OCI-LY7 (cell line): ENCODE measurements around the gene NFKBIE. TPM values are rescaled to one million over a fixed set of nuclear protein-coding genes. Genes with fewer than 3 reads are reported as not detected.
A peak's percentile ranks its signal among the peaks of the same experiment; 100 is the strongest.

Experiments used
- BruUV-seq: library from RNA; stranded (reverse); fragments of 400-500 nt; replicated peaks from 2 replicates; lab custom pipeline; 2021; lab: Mats Ljungman, UMichigan
- CTCF ChIA-PET: fragments of 300-600 bp; sonication (Branson Sonifier 250); formaldehyde crosslinking; loops from one replicate; lab custom pipeline; 2022; ENCODE audit warnings: antibody characterized with exemption; ENCODE audit not compliant: unreplicated experiment; lab: Charles Lee
- POLR2A ChIA-PET: fragments of 300-600 bp; sonication (Branson Sonifier 250); formaldehyde crosslinking; loops from one replicate; lab custom pipeline; 2022; ENCODE audit warnings: antibody characterized with exemption; lab: Charles Lee
- DNase-seq: peaks from one replicate; pipeline ENCODE4 v3.0.0-alpha.2; 2015; ENCODE audit warnings: low spot score
- H2AFZ ChIP-seq: fragments of 200-600 bp; sonication (generic), shearing (Covaris generic); 2 replicates; pipeline ENCODE4 v1.6.1; 2014; ENCODE audit warnings: mild to moderate bottlenecking, antibody characterized with exemption, low read length, moderate library complexity
- H3K27ac ChIP-seq: fragments of 200-600 bp; sonication (generic); 2 replicates; pipeline ENCODE4 v1.5.1; 2014; ENCODE audit warnings: mixed run types, low read depth, mild to moderate bottlenecking, moderate library complexity, low read length, inconsistent platforms; ENCODE audit not compliant: poor library complexity, severe bottlenecking
- H3K36me3 ChIP-seq: fragments of 200-600 bp; sonication (generic); 2 replicates; pipeline ENCODE4 v1.6.1; 2014; ENCODE audit warnings: mild to moderate bottlenecking, antibody characterized with exemption, low read length, moderate library complexity, mixed read lengths; ENCODE audit not compliant: insufficient read depth
- H3K4me1 ChIP-seq: fragments of 200-600 bp; sonication (generic); 2 replicates; pipeline ENCODE4 v1.5.1; 2014; ENCODE audit warnings: mild to moderate bottlenecking, low read length; ENCODE audit not compliant: insufficient read depth, poor library complexity, severe bottlenecking
- H3K4me2 ChIP-seq: fragments of 200-600 bp; sonication (generic); 2 replicates; pipeline ENCODE4 v1.6.1; 2014; ENCODE audit warnings: mild to moderate bottlenecking, low read length
- H3K4me3 ChIP-seq: fragments of 200-600 bp; sonication (generic); 2 replicates; pipeline ENCODE4 v1.5.1; 2014; ENCODE audit warnings: mild to moderate bottlenecking, low read depth, low read length; ENCODE audit not compliant: poor library complexity, severe bottlenecking
- H3K79me2 ChIP-seq: fragments of 200-600 bp; sonication (generic); 2 replicates; pipeline ENCODE4 v1.6.1; 2016; ENCODE audit warnings: low read depth, mild to moderate bottlenecking, low read length, moderate library complexity, mixed read lengths; ENCODE audit not compliant: insufficient read depth
- H3K9me2 ChIP-seq: fragments of 200-600 bp; sonication (generic); 2 replicates; pipeline ENCODE4 v1.6.1; 2016; ENCODE audit warnings: mild to moderate bottlenecking, low read length, mixed read lengths; ENCODE audit not compliant: insufficient read depth
- H3K9me3 ChIP-seq: fragments of 200-600 bp; sonication (generic); 2 replicates; pipeline ENCODE4 v1.6.1; 2014; ENCODE audit warnings: mild to moderate bottlenecking, mixed run types, low read length, mixed read lengths
- H4K20me1 ChIP-seq: fragments of 200-600 bp; sonication (generic); 2 replicates; pipeline ENCODE4 v1.6.1; 2014; ENCODE audit warnings: mild to moderate bottlenecking, antibody characterized with exemption, low read length, moderate library complexity, mixed read lengths; ENCODE audit not compliant: insufficient read depth
- CTCF ChIP-seq: fragments of 200-600 bp; sonication (generic); conservative IDR thresholded peaks from 2 replicates; pipeline ENCODE4 v1.5.1; 2014; ENCODE audit warnings: mild to moderate bottlenecking, antibody characterized with exemption, low read length, moderate library complexity, mixed read lengths
- EZH2phosphoT487 ChIP-seq: fragments of 200-600 bp; sonication (generic); IDR thresholded peaks from 2 replicates; pipeline ENCODE4 v1.6.1; 2018; ENCODE audit warnings: low read depth, borderline replicate concordance, mild to moderate bottlenecking, mixed run types, antibody characterized with exemption, low read length, moderate library complexity, mixed read lengths
- intact Hi-C: fragments of 100-400 bp; cut with micrococcal nuclease; formaldehyde crosslinking; loops from one replicate; pipeline ENCODE4 v1.10.0; 2022; ENCODE audit not compliant: unreplicated experiment
- total RNA-seq, 2 experiments: library from RNA; depleted of rRNA in 1 of 2; stranded (reverse); fragments of >200 nt in 1 of 2; shearing (Covaris generic) in 1 of 2; gene quantifications; 2 replicates each; pipeline ENCODE4 v1.2.3, GENCODE V29; 2014 to 2022

NFKBIE gene
- total RNA-seq, 2 experiments from 2014 or later: 24.8 to 43.1 TPM

- TF ChIP-seq CTCF: no peak
- Histone ChIP-seq H3K4me2 (peak overlapping the region; percentile 20; the same call in 1 of the 2 replicates), H3K36me3 (no peaks in the 10 kb centered on the region), H4K20me1 (peaks cover 10% of the 10 kb centered on the region), H3K27ac (peak overlapping the region; percentile 56), H3K79me2 (peaks cover 21% of the 10 kb centered on the region), H3K9me3 (no peaks in the 10 kb centered on the region), H3K4me1 (peaks cover 77% of the 10 kb centered on the region), H2AFZ (0 out of 2 replicates have a peak overlapping the region, but pooled peaks have one; percentile 30), H3K9me2 (no peaks in the 10 kb centered on the region), H3K4me3 (no peak overlapping the region)
- intact Hi-C loops: loop anchor here (2.0 to 10.0 kb wide), 3 partner anchors 14 to 516 kb away; partner anchors contain the start of gene VEGFA
- CTCF ChIA-PET: no interaction called here
- POLR2A ChIA-PET: interaction anchor here (0.6 kb wide), 2 partner anchors 67 to 238 kb away, joined by 3 read pairs; no protein-coding TSS in a partner anchor
- no TSS peak for BruUV-seq
- no peak for DNase-seq
Measured at GRCh38 chr6:44220913-44221290, 44.4 kb downstream of the NFKBIE start.

- peaks cover 13% of the 10 kb centered on the region for H3K79me2 ChIP-seq
- H4K20me1 ChIP-seq: peaks cover 10% of the 10 kb centered on the region
- peak overlapping the region; percentile 27 for H3K27ac ChIP-seq
- H3K9me3 ChIP-seq: no peaks in the 10 kb centered on the region
- intact Hi-C loops: loop anchor here (2.0 to 10.0 kb wide), 3 partner anchors 15 to 515 kb away; partner anchors contain the start of gene VEGFA
- ChIA-PET CTCF (no interaction called here), POLR2A (interaction anchor here (0.6 kb wide), 3 partner anchors 35 to 238 kb away, joined by 3 read pairs; no protein-coding TSS in a partner anchor)
- H3K4me2 ChIP-seq: peak overlapping the region; percentile 77
- H3K9me2 ChIP-seq: no peaks in the 10 kb centered on the region
- no peak for DNase-seq
- H3K4me1 ChIP-seq: peaks cover 69% of the 10 kb centered on the region
- peak overlapping the region; percentile 47; the same call in 1 of the 2 replicates for H2AFZ ChIP-seq
- TF ChIP-seq EZH2phosphoT487 (no peak), CTCF (0 out of 2 replicates have a peak, but pooled peaks have one; percentile 27)
- H3K36me3 ChIP-seq: no peaks in the 10 kb centered on the region
- no TSS peak for BruUV-seq
- peak overlapping the region; percentile 61 for H3K4me3 ChIP-seq
Measured at GRCh38 chr6:44219815-44220784, 45.3 kb downstream of the NFKBIE start.
